ENCODE measurements around the gene VIL1.

- TF ChIP-seq POLR2A (IDR thresholded peaks at IDR 0.05; ENCODE audit: low read length): no peak
- TF ChIP-seq GATA1 (IDR thresholded peaks at IDR 0.05; ENCODE audit: low read depth, low read length): no peak
These were observed 33.9 kb upstream of the VIL1 start for GRCh38 chr2:218384975-218385374.
